Fibroblast of villous mesenchyme (primary cell): ENCODE results near the gene TAX1BP3. TPM values are rescaled to one million over a fixed set of nuclear protein-coding genes. Genes with fewer than 3 reads are reported as not detected.
A peak's percentile ranks its signal among the peaks of the same experiment; 100 is the strongest.

Experiments
- DNase-seq: peaks from one replicate; pipeline ENCODE4 v3.0.0-alpha.2; 2010; ENCODE audit warnings: low read depth
- H3K4me3 ChIP-seq: 2 replicates; pipeline ENCODE4 v1.5.1; 2011; ENCODE audit warnings: low read depth, mild to moderate bottlenecking, low read length
- total RNA-seq: library from RNA; depleted of rRNA; stranded (reverse); fragments of >200 nt; gene quantifications from 2 replicates; pipeline ENCODE4 v1.2.3, GENCODE V29; 2012
- TF ChIP-seq, protein P1 (sequence below): IDR thresholded peaks from 2 replicates; pipeline ENCODE4 v1.5.1; 2012; ENCODE audit warnings: low read depth, mild to moderate bottlenecking, low read length; ENCODE audit not compliant: insufficient read depth

The TAX1BP3 gene
- total RNA-seq, 1 donor, result 228 TPM

DNA sequence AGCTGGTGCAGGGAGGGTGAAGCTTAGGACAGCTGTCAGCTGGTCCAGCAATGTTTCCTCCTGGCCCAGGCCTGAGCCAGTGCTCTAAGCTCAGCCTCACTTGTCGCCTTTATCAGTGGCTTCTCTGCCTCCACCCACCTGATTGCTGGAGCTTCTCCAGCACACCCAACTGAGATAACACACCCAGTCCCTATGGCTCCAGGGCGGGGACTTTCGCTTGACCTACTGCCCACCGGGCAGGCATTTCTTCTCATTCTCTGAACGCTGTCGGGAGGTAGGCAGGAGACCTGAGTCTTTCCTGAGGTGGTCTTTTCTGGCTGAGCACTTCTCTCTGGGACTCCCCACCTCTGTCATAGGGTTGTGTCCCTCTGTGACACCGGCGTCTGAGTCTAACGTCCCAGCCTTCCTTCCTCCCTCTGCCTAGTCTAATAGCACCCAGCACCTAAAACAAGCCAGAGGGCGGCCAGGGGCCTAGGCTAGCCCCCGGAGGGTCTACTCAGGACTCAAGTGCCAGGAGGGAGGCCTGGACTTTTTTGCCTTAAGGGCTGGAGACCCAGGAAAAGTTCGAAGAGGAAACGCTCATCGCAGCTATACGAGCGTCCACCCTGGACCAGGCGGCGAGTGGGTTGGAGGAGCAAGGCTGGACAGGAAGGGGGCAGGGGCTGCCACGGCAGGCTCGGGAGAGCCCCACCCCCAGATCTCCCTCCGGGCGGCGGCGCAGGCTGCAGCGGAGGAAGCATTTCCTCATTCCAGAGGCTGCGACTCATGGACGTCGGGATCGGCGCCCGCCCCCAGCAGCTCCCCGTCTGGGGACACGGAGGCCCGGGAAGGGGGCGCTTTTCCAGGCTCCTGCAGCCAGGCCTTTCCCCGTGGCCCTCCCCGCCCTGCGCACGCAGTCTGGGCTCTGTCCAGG is 756 bp downstream of the TAX1BP3 start:
- peak overlapping the region; percentile 97 for H3K4me3 ChIP-seq
- peak; percentile 95 for DNase-seq
- TF ChIP-seq, protein P1, sequence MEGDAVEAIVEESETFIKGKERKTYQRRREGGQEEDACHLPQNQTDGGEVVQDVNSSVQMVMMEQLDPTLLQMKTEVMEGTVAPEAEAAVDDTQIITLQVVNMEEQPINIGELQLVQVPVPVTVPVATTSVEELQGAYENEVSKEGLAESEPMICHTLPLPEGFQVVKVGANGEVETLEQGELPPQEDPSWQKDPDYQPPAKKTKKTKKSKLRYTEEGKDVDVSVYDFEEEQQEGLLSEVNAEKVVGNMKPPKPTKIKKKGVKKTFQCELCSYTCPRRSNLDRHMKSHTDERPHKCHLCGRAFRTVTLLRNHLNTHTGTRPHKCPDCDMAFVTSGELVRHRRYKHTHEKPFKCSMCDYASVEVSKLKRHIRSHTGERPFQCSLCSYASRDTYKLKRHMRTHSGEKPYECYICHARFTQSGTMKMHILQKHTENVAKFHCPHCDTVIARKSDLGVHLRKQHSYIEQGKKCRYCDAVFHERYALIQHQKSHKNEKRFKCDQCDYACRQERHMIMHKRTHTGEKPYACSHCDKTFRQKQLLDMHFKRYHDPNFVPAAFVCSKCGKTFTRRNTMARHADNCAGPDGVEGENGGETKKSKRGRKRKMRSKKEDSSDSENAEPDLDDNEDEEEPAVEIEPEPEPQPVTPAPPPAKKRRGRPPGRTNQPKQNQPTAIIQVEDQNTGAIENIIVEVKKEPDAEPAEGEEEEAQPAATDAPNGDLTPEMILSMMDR, result no peak

DNA sequence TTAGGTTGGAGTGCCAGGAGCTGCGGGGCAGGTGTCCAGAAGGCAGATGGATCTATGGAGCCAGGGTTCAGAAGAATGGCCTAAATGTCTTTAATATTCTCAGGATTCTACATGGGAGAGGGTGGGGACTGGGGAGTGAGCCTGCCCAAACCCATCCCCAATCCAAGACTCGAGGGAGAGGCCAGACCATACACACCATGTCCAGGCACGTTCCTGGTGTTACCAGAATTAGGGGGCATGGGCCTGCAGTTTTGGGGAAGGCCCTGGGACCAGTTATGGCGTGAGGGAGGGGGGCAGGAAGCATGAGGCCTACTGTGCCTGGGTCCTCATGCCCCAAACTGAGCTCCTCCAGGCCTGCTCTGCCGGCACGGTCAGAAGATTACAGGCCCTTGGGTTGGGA is 1.9 kb downstream of the TAX1BP3 start:
- H3K4me3 ChIP-seq, result peak overlapping the region; percentile 97
- TF ChIP-seq, protein P1, result no peak
- no peak for DNase-seq

DNA sequence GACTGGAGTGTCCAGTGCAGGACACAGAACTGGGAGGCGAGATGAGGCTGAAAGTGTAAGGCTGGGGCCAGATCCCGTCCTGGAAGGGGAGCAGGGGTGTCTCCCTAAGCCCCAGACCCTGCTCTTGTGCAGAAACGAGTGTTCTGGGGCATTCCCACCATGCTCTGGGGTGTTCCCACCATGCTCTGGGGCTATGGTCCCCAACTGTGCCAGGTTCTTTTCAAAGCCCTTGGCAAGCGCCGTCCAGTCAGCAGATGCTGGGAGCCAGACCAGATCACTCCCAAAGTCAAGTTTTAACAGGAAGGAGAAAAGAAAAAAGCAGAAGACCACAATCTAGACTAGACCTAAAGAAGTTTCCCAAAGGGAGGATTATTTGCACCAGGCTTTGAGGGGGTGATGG is 2.5 kb downstream of the TAX1BP3 start:
- no peak for DNase-seq
- H3K4me3 ChIP-seq, result no peak overlapping the region
- TF ChIP-seq, protein P1, result no peak

DNA sequence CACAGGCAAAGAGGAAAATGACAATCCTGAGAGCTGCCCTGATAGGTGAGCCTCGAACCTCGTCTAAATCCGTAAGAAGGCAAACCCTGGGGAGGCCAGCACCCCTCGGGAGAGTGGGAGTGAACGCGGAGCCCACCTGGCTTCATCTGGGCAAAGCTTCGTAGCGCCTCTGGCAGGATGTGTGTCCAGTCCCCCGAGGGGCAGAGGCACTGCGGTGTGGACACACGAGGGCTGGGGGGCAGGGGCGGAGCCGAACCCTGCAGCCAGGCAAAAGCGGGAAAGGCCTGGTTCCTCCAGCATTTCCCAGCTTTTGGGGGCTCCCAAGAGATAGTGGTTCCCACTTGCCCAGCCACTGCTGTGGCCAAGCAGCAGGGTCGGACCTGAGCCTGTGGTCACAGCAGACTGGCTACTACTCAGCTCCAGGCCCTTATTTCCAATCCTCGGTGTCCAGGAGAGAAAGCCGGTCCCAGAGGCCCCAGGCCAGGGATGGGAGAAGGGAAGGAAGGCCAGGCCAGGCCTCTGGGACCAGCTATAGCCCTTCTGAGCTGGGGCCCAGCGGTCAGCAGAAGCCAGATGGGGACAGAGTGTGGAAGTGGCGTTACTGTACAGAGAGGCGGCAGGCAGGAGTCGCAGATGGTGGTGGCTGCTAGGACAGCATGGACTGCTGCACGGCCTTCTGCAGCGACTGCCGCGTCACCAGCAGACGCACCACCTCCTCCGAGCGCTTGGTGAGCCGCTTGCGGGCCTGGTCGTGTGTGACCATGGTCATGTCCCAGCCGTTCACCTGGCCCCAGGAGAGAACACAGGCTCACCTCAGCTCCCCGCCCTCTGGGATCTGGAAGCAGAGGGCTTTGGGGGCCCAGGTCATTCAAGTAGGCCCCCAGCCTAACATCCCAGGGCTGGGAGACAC is 5.0 kb downstream of the TAX1BP3 start:
- no peak overlapping the region for H3K4me3 ChIP-seq
- TF ChIP-seq, protein P1, result no peak
- no peak for DNase-seq

DNA sequence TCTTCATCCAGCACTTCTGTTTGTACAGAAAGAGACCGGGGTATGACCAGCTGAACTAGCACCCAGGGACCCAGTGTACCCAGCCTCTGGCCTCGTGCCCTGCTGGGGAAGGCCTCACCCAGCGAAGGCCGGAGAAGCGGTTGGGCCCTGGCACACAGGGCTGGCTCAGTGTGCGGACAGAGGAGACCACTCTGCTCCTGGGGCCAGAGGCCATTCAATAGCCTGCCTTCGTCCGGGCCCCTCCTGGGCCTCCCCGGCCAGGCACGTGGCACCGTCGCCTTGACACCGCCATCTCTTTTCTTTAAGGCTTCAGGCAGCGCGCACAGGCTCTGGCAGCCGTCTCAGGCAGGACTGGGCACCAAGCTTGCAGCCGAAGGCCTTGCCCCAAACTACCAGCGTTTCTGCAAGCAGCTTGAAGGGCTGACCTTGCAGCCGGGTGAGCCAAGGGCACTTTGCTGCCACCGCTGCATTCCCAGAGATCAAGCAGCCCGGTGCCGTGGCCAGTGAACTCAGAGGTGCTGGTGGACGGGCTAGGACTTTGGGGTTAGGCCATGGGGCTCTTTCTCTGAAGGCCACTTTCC is 8.0 kb downstream of the TAX1BP3 start:
- TF ChIP-seq, protein P1, result no peak
- no peak for DNase-seq
- no peak overlapping the region for H3K4me3 ChIP-seq

DNA sequence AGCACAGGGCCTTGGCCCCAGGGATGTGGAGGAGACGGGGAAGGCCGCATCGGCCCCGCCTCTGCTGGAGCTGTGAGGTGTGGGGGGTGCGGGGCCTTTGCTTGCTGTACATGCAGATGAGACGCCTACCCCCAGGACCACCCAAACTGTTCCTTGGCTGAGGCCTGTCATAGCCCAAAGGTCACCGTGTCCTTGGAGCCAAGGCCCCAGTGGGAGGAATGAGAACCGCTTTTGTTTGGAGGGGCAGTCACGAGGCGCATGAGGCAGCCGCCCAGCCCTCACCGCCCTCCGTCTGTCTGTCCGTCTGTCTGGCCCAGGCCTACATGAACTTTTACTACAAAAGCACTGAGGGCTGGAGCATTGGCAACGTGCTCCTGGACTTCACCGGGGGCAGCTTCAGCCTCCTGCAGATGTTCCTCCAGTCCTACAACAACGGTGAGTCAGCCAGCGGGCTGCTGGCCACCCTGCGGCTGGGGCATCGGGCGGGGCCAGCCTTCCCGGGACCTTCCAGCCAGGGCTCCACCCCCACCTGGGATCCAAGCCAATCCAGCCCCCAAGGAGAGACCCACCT is 8.8 kb downstream of the TAX1BP3 start:
- peak; percentile 83 for DNase-seq
- TF ChIP-seq, protein P1, result peak; percentile 22
- H3K4me3 ChIP-seq, result no peak overlapping the region
